Cardiac muscle cell (in vitro differentiated cells and primary cell): ENCODE data around the gene ABTB2. TPM values are rescaled to one million over a fixed set of nuclear protein-coding genes. Genes with fewer than 3 reads are reported as not detected.

Source experiments
- DNase-seq, 2 donors: peaks; one replicate each; pipeline versions ENCODE4 v3.0.0 to v3.0.0-alpha.2; 2010 to 2017; ENCODE audit warnings: low read depth in 1 of 2, low spot score in 1 of 2
- H3K27ac ChIP-seq: fragments of 200-600 bp; sonication (generic); 2 replicates; pipeline ENCODE4 v1.5.1; 2016
- H3K27me3 ChIP-seq: fragments of 200-600 bp; sonication (generic); 2 replicates; pipeline ENCODE4 v1.6.0; 2016; ENCODE audit warnings: control low read depth
- H3K36me3 ChIP-seq: fragments of 200-600 bp; sonication (generic); 2 replicates; pipeline ENCODE4 v1.5.1; 2016; ENCODE audit warnings: control low read depth
- H3K4me1 ChIP-seq: fragments of 200-600 bp; sonication (generic); 2 replicates; pipeline ENCODE4 v1.8.1; 2017; ENCODE audit warnings: low read depth, mild to moderate bottlenecking, mixed run types
- H3K4me3 ChIP-seq: fragments of 200-600 bp; sonication (generic); 2 replicates; pipeline ENCODE4 v1.5.1; 2016; ENCODE audit warnings: mild to moderate bottlenecking
- H3K9me3 ChIP-seq: fragments of 200-600 bp; sonication (generic); 2 replicates; pipeline ENCODE4 v1.5.1; 2017; ENCODE audit warnings: low read depth, mild to moderate bottlenecking, control low read depth
- polyA plus RNA-seq: library from polyadenylated mRNA; unstranded; fragments of >200 nt; fragmentation: Nextera tagmentation; extraction: Ambion mirVana; gene quantifications from 2 replicates; pipeline ENCODE4 v1.2.1, GENCODE V29; 2016
- total RNA-seq: library from RNA; depleted of rRNA; stranded (reverse); fragments of >200 nt; gene quantifications from 2 replicates; pipeline ENCODE4 v1.2.3, GENCODE V29; 2016
- TF ChIP-seq, protein P1 (sequence below): IDR thresholded peaks from 2 replicates; pipeline ENCODE4 v1.5.1; 2012; ENCODE audit warnings: low read depth, mild to moderate bottlenecking, low read length

The ABTB2 gene
- total and polyA plus RNA-seq, 2 experiments from 2014 or later: 29.0 to 61.3 TPM

DNA sequence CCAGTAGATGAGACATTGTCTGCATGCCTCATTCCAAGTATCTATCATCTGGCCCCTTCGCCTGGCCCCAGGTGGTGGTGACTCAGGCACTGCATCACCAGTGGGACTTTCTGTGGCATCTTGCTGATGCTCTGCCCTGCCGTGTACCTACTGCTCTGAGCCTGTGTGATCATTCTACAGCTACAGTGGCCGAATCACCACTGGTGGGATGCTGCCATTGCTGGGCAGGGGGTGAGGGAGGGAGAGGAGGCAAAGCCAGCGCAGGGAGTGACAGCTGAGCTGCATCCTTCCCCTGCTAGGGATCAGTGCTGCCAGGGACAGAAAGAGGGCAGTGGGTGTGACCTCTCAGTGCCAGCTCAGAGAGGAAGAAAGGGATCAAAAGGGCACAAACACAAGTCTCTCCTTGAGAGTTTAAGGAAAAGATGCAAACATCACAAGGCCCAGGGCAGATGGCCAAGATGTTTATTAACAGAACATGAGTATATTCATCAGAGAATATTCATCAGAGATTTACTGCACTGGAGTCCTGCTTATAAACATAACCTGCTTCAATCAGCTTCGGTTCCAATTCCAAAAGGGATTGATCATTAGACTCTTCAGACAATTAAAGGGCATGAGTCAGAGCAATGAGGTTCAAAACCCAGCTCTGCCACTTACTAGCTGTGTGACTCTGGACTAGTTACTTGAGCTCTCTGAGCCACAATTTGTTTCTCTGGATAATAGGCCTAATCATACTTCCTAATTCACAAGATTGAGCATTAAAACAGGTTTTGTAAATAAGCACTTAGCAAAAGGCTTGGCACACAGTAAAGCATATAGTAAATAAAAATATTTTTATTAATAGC lies 142.6 kb downstream of the ABTB2 start:
- TF ChIP-seq, protein P1, sequence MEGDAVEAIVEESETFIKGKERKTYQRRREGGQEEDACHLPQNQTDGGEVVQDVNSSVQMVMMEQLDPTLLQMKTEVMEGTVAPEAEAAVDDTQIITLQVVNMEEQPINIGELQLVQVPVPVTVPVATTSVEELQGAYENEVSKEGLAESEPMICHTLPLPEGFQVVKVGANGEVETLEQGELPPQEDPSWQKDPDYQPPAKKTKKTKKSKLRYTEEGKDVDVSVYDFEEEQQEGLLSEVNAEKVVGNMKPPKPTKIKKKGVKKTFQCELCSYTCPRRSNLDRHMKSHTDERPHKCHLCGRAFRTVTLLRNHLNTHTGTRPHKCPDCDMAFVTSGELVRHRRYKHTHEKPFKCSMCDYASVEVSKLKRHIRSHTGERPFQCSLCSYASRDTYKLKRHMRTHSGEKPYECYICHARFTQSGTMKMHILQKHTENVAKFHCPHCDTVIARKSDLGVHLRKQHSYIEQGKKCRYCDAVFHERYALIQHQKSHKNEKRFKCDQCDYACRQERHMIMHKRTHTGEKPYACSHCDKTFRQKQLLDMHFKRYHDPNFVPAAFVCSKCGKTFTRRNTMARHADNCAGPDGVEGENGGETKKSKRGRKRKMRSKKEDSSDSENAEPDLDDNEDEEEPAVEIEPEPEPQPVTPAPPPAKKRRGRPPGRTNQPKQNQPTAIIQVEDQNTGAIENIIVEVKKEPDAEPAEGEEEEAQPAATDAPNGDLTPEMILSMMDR: no peak
- H3K27ac ChIP-seq: no peak overlapping the region
- no peaks in the 10 kb centered on the region for H3K27me3 ChIP-seq
- no peaks in the 10 kb centered on the region for H3K36me3 ChIP-seq
- DNase-seq: no peak
- no peak overlapping the region for H3K4me3 ChIP-seq
- peaks cover 10% of the 10 kb centered on the region for H3K4me1 ChIP-seq
- no peaks in the 10 kb centered on the region for H3K9me3 ChIP-seq

DNA sequence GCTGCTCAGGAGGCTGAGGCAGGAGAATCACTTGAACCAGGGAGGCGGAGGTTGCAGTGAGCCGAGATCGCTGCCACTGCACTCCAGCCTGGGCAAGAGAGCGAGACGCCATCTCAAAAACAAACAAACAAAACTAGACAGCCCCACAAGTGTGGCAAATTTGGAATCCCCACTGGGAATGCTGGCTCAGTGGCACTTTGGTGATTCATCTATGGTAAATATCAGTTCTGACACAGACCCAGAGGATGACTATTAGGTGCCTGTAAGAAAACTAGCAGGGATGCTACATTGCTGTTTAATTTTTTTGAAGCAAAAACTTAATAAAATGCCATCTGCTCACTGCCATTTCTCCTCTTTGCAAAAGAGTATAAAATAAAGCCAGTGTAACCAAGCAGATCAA lies 144.4 kb downstream of the ABTB2 start:
- DNase-seq: no peak
- TF ChIP-seq, protein P1: no peak
- no peaks in the 10 kb centered on the region for H3K36me3 ChIP-seq
- no peaks in the 10 kb centered on the region for H3K27me3 ChIP-seq
- H3K4me1 ChIP-seq: peaks cover 12% of the 10 kb centered on the region
- H3K4me3 ChIP-seq: no peak overlapping the region
- no peaks in the 10 kb centered on the region for H3K9me3 ChIP-seq
- H3K27ac ChIP-seq: no peak overlapping the region

DNA sequence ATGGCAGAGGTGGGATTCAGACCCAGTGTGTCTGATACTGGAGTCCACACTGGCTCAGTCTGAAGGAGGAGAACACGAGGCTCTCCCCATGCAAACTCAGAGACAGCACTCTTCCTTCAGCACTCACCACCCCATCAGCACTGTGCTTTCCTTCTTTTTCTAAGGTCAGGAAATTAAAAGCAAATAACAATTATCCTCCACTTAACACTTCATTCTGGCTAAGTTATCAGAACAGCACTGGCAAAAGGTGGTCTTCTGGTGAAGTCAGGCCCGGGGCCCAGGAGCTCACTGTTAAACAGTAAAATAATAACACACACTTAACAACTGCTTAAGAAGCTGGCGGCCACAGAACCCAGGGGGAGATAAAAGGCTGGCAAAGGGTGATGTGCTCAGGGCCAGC lies 145.2 kb downstream of the ABTB2 start:
- Histone ChIP-seq H3K27ac (peak overlapping the region; percentile 21), H3K4me1 (peaks cover 20% of the 10 kb centered on the region), H3K36me3 (no peaks in the 10 kb centered on the region), H3K9me3 (no peaks in the 10 kb centered on the region), H3K27me3 (no peaks in the 10 kb centered on the region), H3K4me3 (no peak overlapping the region)
- no peak for DNase-seq
- TF ChIP-seq, protein P1: no peak

DNA sequence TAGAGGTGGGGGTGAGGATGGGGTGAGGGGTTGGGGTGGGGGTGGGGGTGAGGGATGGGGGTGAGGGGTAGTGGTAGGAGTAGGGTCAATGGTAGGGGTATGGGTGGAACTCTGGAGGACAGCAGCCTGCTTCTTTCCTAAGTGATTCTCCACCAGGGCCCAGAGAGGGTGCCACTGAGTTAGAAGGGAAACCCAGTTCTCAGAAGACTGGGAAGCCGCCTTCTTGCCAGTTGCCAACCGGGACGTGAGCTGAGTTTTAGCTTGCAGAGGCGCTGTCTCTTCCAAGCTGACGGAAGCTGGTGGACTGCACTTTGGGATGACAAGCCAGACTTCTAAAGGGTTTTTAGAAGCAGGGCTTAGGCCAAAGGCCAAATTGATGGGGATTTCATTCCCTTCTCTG lies 148.0 kb downstream of the ABTB2 start:
- Histone ChIP-seq H3K4me1 (peaks cover 43% of the 10 kb centered on the region), H3K36me3 (no peaks in the 10 kb centered on the region), H3K27ac (no peak overlapping the region), H3K27me3 (no peaks in the 10 kb centered on the region), H3K9me3 (no peaks in the 10 kb centered on the region), H3K4me3 (no peak overlapping the region)
- no peak for DNase-seq
- TF ChIP-seq, protein P1: no peak

DNA sequence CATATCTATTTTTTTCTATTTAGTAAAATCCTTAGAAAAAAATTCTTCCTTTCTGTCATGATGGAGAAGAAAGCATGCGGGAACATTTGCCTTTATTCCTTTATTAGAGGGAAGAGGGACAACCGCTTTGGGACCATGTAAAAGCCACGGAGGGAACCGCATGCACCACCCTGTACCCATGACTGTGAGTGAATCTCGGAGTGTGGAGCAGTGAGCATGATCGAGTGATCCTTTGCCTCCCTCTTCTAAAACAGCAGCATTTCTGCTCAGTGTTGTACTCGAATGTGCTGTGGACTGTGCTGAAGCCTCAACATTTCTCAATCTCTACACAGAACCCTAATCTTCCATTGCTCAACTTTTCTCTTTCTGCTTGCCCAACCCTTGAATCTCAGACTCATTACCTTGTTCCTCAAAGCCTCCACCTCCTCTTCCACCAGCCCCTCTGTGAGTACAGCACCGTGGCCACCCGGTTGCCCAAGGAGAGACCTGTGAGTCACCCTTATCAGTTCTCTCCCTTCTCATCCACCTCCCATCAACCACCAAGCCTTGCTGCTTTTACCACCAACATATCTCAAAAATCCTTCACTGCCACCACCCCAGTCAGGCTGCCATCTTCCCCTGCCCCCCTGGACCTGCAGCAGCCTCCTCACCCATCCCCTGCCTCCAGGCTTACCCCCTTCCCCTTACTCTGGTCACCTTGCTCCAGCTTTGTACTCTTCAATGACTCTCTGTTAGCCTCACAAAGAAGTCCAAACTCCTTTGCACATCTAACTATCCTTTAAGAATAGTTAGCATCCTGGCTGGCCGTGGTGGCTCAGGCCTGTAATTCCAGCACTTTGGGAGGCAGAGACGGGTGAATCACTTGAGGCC lies 149.3 kb downstream of the ABTB2 start:
- no peaks in the 10 kb centered on the region for H3K36me3 ChIP-seq
- H3K27me3 ChIP-seq: no peaks in the 10 kb centered on the region
- peak in 1 of 2 donors; percentile 69 for DNase-seq
- peaks cover 43% of the 10 kb centered on the region for H3K4me1 ChIP-seq
- peak overlapping the region; percentile 88 for H3K27ac ChIP-seq
- TF ChIP-seq, protein P1: no peak
- H3K9me3 ChIP-seq: no peaks in the 10 kb centered on the region
- H3K4me3 ChIP-seq: no peak overlapping the region
